HepG2 (cell line): ENCODE measurements around the gene PLCG1. TPM values are rescaled to one million over a fixed set of nuclear protein-coding genes. Genes with fewer than 3 reads are reported as not detected.

Source experiments
- ATAC-seq: fragments of 200-7000 bp; cut with Tn5 transposase; 3 replicates; pipeline ENCODE4 v1.9.1; 2020; ENCODE audit warnings: mild to moderate bottlenecking, moderate library complexity
- BruUV-seq: library from RNA; stranded (reverse); fragments of 400-500 nt; replicated peaks from 2 replicates; lab custom pipeline; 2021; lab: Mats Ljungman, UMichigan
- CTCF ChIA-PET: fragments of 300-600 bp; formaldehyde crosslinking; extraction: SDS; loops from one replicate; lab custom pipeline; 2021; ENCODE audit warnings: low total read pairs, inconsistent platforms, low intra/inter-chr PET ratio; lab: Yijun Ruan, JAX
- POLR2A ChIA-PET: fragments of 350-600 bp; sonication (Branson Sonifier 250); formaldehyde crosslinking; loops from one replicate; lab custom pipeline; 2020; ENCODE audit warnings: antibody characterized with exemption, inconsistent platforms; lab: Yijun Ruan, JAX
- DNase-seq: peaks from one replicate; pipeline ENCODE4 v3.0.0-alpha.2; 2015; ENCODE audit warnings: low spot score
- FAIRE-seq: peaks from 3 replicates; lab custom pipeline; 2011; peaks lifted over from hg19 to GRCh38; lab: Jason Lieb, UNC
- H2AFZ ChIP-seq: one replicate; pipeline ENCODE4 v1.6.1; 2011; ENCODE audit warnings: low read length, inconsistent platforms
- H3K27ac ChIP-seq: fragments of 300-600 bp; 3 replicates; pipeline ENCODE4 v1.8.0; 2011; ENCODE audit warnings: mixed run types, mild to moderate bottlenecking, mixed read lengths, low read length, inconsistent platforms; ENCODE audit not compliant: insufficient read depth; ENCODE audit errors: extremely low read length
- H3K27me3 ChIP-seq, 2 experiments: fragments of 200-600 bp in 1 of 2; 2 replicates in 1 of 2; 3 replicates in 1 of 2; pipeline versions ENCODE4 v1.6.0 to v1.8.0; 2011; ENCODE audit warnings: low read length in 2 of 2, mild to moderate bottlenecking in 2 of 2, moderate library complexity in 2 of 2, inconsistent platforms in 1 of 2; ENCODE audit not compliant: insufficient read depth in 2 of 2, control insufficient read depth in 1 of 2
- H3K36me3 ChIP-seq, 2 experiments: fragments of 200-600 bp in 1 of 2; replicated peaks in 1 of 2; 2 replicates in 1 of 2; 3 replicates in 1 of 2; pipeline versions ENCODE4 v1.5.1 to v1.8.0; 2011; ENCODE audit warnings: low read length in 2 of 2, inconsistent platforms in 1 of 2; ENCODE audit not compliant: insufficient read depth in 2 of 2, control insufficient read depth in 1 of 2
- H3K4me1 ChIP-seq: 2 replicates; pipeline ENCODE4 v1.5.1; 2012; ENCODE audit warnings: low read length, inconsistent platforms; ENCODE audit not compliant: insufficient read depth
- H3K4me2 ChIP-seq: 2 replicates; pipeline ENCODE4 v1.6.0; 2011; ENCODE audit warnings: low read depth, low read length, inconsistent platforms
- H3K4me3 ChIP-seq, 3 experiments: fragments of 200-600 bp in 1 of 3; sonication (generic), shearing (Covaris generic) in 1 of 3; replicated peaks in 1 of 3; 2 replicates each; pipeline ENCODE4 v1.5.1; 2011 to 2016; ENCODE audit warnings: low read length in 3 of 3, inconsistent platforms in 2 of 3, low read depth in 2 of 3, mild to moderate bottlenecking in 2 of 3, control low read depth in 1 of 3, mixed read lengths in 1 of 3; ENCODE audit not compliant: insufficient read depth in 1 of 3
- H3K79me2 ChIP-seq: one replicate; pipeline ENCODE4 v1.6.1; 2011; ENCODE audit warnings: low read length, inconsistent platforms; ENCODE audit not compliant: insufficient read depth
- H3K9ac ChIP-seq: 2 replicates; pipeline ENCODE4 v1.6.0; 2011; ENCODE audit warnings: mild to moderate bottlenecking, low read depth, low read length, inconsistent platforms; ENCODE audit not compliant: insufficient read depth
- H3K9me3 ChIP-seq: 2 replicates; pipeline ENCODE4 v1.5.1; 2012; ENCODE audit warnings: mild to moderate bottlenecking, low read length
- H4K20me1 ChIP-seq: 2 replicates; pipeline ENCODE4 v1.6.0; 2011; ENCODE audit warnings: inconsistent platforms, mild to moderate bottlenecking, low read length, moderate library complexity; ENCODE audit not compliant: insufficient read depth
- AKAP8 ChIP-seq: sonication (generic); formaldehyde crosslinking; IDR thresholded peaks from 2 replicates; pipeline ENCODE4 v1.5.1; 2020; ENCODE audit warnings: mild to moderate bottlenecking, missing genetic modification reagents
- ATAD3A ChIP-seq: sonication (generic); formaldehyde crosslinking; IDR thresholded peaks from 2 replicates; pipeline ENCODE4 v1.4.0; 2020; ENCODE audit warnings: missing genetic modification reagents
- GABPA ChIP-seq, 2 experiments: IDR thresholded peaks; 2 replicates each; pipeline ENCODE4 v1.6.1; 2011 to 2016; ENCODE audit warnings: low read depth in 2 of 2, low read length in 1 of 2, missing biosample characterization in 1 of 2, missing genetic modification characterization in 1 of 2
- JUN ChIP-seq: sonication (generic); formaldehyde crosslinking; IDR thresholded peaks from 2 replicates; pipeline ENCODE4 v1.4.0; 2020; ENCODE audit warnings: mild to moderate bottlenecking, missing genetic modification reagents
- RBM22 ChIP-seq: fragments of 200-400 bp; formaldehyde crosslinking; optimal IDR thresholded peaks from 2 replicates; pipeline ENCODE3; 2017; ENCODE audit warnings: mild to moderate bottlenecking, low read length, moderate library complexity
- SIN3B ChIP-seq: fragments of 150-350 bp; IDR thresholded peaks from 2 replicates; pipeline ENCODE4 v1.6.1; 2014; ENCODE audit warnings: low read length
- TMF1 ChIP-seq: sonication (generic); formaldehyde crosslinking; IDR thresholded peaks from 2 replicates; pipeline ENCODE4 v1.8.1; 2022; ENCODE audit warnings: low read depth, missing genetic modification reagents
- YEATS4 ChIP-seq: sonication (generic); formaldehyde crosslinking; IDR thresholded peaks from 2 replicates; pipeline ENCODE4 v1.4.0; 2020; ENCODE audit warnings: missing genetic modification reagents, borderline replicate concordance
- ZFX ChIP-seq: sonication (generic); formaldehyde crosslinking; IDR thresholded peaks from 2 replicates; pipeline ENCODE4 v1.4.0; 2020; ENCODE audit warnings: mild to moderate bottlenecking, low read depth, missing genetic modification reagents, moderate library complexity
- ZNF350 ChIP-seq: sonication (generic); formaldehyde crosslinking; IDR thresholded peaks from 2 replicates; pipeline ENCODE4 v1.4.0; 2020; ENCODE audit warnings: mild to moderate bottlenecking, low read depth, missing genetic modification reagents, borderline replicate concordance
- ZNF850 ChIP-seq: sonication (generic); formaldehyde crosslinking; conservative IDR thresholded peaks from 2 replicates; pipeline ENCODE4 v1.9.0; 2021; ENCODE audit warnings: mild to moderate bottlenecking, missing genetic modification reagents
- WGBS: methylation state at CpG from one replicate; pipeline ENCODE4 v1.1.6; 2017; ENCODE audit warnings: low lambda C conversion rate; 5-methylcytosine and 5-hydroxymethylcytosine counted together
- in situ Hi-C: cut with HindIII; loops from 2 replicates; pipeline ENCODE4 v1.10.0; 2017; ENCODE audit warnings: low pct_unique_long_range_greater_than_20kb; ENCODE audit not compliant: extremely low pct_ligation_motif_present
- intact Hi-C: fragments of 100-400 bp; cut with micrococcal nuclease; formaldehyde crosslinking; loops from one replicate; pipeline ENCODE4 v1.10.0; 2022; ENCODE audit not compliant: unreplicated experiment
- polyA plus RNA-seq, 8 experiments: library from polyadenylated mRNA; depleted of rRNA in 3 of 8; stranded (reverse) in 7 of 8; unstranded in 1 of 8; fragments of >200 nt; fragmentation: Illumina TruSeq in 4 of 8; extraction: Trizol in 4 of 8; gene quantifications; 2 replicates each; pipeline versions ENCODE4 v1.2.1 to v1.2.3, GENCODE V29; 2011 to 2016; ENCODE audit warnings: low read depth in 4 of 8, missing spikeins in 1 of 8, mixed read lengths in 1 of 8; ENCODE audit not compliant: insufficient read depth in 1 of 8
- total RNA-seq, 5 experiments: library from RNA; depleted of rRNA; stranded (reverse); fragments of >200 nt; fragmentation: Illumina TruSeq; extraction: Trizol; gene quantifications; 2 replicates each; pipeline ENCODE4 v1.2.3, GENCODE V29; 2016; ENCODE audit warnings: low read depth in 1 of 5
- TF ChIP-seq, protein P1 (sequence below): sonication (generic); formaldehyde crosslinking; IDR thresholded peaks from 2 replicates; pipeline ENCODE4 v1.8.1; 2023; ENCODE audit warnings: mild to moderate bottlenecking, moderate library complexity, missing genetic modification reagents
- TF ChIP-seq, protein P2 (sequence below): sonication (generic); formaldehyde crosslinking; IDR thresholded peaks from 2 replicates; pipeline ENCODE4 v1.4.0; 2020; ENCODE audit warnings: mild to moderate bottlenecking, missing genetic modification reagents
- TF ChIP-seq, protein P3 (sequence below): sonication (generic); formaldehyde crosslinking; IDR thresholded peaks from 2 replicates; pipeline ENCODE4 v1.4.0; 2020; ENCODE audit warnings: missing genetic modification reagents, mild to moderate bottlenecking, borderline replicate concordance

PLCG1 gene
- total and polyA plus RNA-seq, 2 of the 13 experiments (the other 11 are each of a cell fraction or from before 2014, with no cell fraction given), result 85.3 to 158 TPM

DNA sequence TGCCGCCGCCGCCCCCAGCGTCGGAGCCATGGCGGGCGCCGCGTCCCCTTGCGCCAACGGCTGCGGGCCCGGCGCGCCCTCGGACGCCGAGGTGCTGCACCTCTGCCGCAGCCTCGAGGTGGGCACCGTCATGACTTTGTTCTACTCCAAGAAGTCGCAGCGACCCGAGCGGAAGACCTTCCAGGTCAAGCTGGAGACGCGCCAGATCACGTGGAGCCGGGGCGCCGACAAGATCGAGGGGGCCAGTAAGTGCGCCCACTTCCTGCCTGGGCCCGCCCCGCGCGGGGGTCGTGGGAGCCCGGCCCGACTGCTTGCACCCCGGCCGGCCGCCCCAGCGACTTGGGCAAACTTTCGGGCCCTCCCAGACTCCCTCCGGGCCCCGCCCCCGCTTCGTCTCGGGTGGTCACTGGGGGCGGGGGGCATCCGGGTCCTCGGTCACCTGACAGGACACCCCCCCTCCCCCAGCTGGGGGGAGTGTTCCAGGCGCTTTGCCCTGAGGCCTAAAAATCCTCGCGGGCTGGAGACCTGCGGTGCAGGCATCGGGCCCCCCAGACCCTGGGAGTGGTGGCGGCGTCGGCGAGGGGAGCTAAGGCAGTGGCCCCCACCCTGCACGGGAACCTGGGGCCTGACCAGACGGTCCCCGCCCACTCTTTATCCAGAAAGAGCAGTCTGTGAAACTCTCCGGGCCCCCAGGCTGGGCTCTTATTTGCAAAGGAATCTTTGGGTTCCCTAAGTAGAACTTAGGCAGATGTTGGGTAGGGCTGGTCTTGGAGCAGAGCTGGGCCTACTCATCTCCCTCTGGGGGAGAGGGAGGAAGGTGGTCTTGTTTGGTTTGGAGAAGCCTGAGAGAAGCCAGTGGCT, 501 bp downstream of the PLCG1 start (continued):
- TF ChIP-seq ZFX (CRISPR knock-in tag) (peak; percentile 95), AKAP8 (CRISPR knock-in tag) (no peak; the same call in 1 of the 2 replicates), GABPA (IDR thresholded peaks at IDR 0.05; ENCODE audit: low read depth, low read length) (peak; percentile 30), GABPA (CRISPR knock-in tag; IDR thresholded peaks at IDR 0.05; ENCODE audit: low read depth) (peak; percentile 63), ZNF350 (CRISPR knock-in tag) (peak; percentile 57; the same call in 1 of the 2 replicates), SIN3B (no peak), YEATS4 (peak; percentile 33; the same call in 1 of the 2 replicates)

DNA sequence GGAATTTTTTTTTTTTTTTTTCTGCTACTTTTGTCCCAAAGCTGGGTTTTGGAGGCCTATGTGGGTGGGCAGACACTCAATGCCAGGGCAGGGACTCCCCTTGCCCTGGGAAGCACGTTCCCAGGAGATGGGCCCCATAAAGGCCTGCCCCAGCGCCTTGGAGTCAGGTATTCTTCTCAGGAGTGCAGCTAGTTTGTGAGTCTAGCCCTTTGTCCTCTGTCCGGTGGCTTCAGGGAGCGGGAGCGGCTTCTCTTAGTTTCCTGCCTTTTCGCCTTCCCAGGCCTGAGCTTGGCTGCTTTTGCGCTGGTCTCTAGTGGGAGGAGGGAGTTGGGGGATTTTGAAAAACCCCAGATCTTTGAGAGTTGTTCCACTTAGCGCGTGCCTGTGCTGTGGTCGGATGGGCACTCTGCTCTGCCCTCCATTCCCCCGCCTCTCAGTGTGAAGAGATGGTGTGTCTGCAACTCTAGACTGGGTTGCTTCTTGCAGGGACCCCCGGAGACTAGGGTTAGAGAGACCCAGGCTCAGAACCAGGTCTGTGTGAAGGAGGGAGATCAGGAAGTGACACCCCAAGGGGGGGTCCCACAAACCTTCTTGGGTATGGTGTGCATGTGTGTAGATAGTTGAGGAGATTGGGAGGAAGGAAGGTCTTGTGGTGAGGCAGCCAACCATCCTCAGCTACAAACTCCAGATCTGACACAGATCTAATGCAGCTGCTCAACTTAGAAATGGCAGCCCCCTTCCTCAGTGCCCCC, 1.3 kb downstream of the PLCG1 start:
- ChIA-PET CTCF (no interaction called here), POLR2A (interaction anchor here (0.7 to 2.1 kb wide), 6 partner anchors 8 to 202 kb away, joined by 3 to 13 read pairs (median 4); partner anchors contain the start of gene LPIN3)
- 17% methylated on average over 12 of the region's 12 CpGs for WGBS
- Histone ChIP-seq H3K4me3 (peak overlapping the region; percentile 81 to 91 (median 85)), H3K36me3 (peaks cover 0 to 4% of the 10 kb centered on the region in 2 experiments; a peak in 3 of 5 replicates), H3K79me2 (peaks cover 62% of the 10 kb centered on the region), H3K9me3 (no peaks in the 10 kb centered on the region), H2AFZ (no peak overlapping the region), H3K4me2 (peak overlapping the region; percentile 97), H4K20me1 (peaks cover 5% of the 10 kb centered on the region), H3K9ac (peak overlapping the region; percentile 96), H3K27me3 (no peaks in the 10 kb centered on the region), H3K4me1 (peaks cover 76% of the 10 kb centered on the region), H3K27ac (peak overlapping the region; percentile 85)
- DNase-seq (peak; percentile 40), ATAC-seq (no peak), FAIRE-seq (peak; percentile 23)
- in situ Hi-C loops, result loop anchor here (10.0 kb wide), 1 partner anchor 196 kb away; no protein-coding TSS in a partner anchor
- TSS peak; percentile 42 for BruUV-seq
- intact Hi-C loops, result loop anchor here (2.0 kb wide), 1 partner anchor 14 kb away; no protein-coding TSS in a partner anchor
- TF ChIP-seq, protein P1, sequence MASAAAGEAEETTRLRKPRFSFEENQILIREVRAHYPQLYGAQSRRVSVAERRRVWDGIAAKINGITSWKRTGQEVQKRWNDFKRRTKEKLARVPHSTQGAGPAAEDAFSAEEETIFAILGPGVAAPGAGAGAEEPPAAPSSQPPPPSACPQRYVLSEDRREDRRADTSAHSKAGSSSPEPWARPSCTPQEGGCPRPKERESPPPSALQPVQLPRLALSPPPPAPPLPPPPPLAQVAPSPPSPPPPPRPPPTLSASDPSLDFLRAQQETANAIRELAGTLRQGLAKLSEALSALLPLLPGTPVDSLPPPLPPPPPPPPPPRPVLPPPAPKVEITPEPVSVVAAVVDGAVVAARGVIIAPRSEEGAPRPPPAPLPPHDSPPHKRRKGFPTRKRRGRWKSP (CRISPR knock-in tag), result no peak
- TF ChIP-seq RBM22, result no peak
- no peak for TF ChIP-seq ZNF850
- no peak for TF ChIP-seq JUN (CRISPR knock-in tag)
- no peak for TF ChIP-seq TMF1
- TF ChIP-seq, protein P2, sequence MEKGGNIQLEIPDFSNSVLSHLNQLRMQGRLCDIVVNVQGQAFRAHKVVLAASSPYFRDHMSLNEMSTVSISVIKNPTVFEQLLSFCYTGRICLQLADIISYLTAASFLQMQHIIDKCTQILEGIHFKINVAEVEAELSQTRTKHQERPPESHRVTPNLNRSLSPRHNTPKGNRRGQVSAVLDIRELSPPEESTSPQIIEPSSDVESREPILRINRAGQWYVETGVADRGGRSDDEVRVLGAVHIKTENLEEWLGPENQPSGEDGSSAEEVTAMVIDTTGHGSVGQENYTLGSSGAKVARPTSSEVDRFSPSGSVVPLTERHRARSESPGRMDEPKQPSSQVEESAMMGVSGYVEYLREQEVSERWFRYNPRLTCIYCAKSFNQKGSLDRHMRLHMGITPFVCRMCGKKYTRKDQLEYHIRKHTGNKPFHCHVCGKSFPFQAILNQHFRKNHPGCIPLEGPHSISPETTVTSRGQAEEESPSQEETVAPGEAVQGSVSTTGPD, result peak; percentile 3; the same call in 1 of the 2 replicates
- no peak for TF ChIP-seq ATAD3A (CRISPR knock-in tag)
- TF ChIP-seq, protein P3, sequence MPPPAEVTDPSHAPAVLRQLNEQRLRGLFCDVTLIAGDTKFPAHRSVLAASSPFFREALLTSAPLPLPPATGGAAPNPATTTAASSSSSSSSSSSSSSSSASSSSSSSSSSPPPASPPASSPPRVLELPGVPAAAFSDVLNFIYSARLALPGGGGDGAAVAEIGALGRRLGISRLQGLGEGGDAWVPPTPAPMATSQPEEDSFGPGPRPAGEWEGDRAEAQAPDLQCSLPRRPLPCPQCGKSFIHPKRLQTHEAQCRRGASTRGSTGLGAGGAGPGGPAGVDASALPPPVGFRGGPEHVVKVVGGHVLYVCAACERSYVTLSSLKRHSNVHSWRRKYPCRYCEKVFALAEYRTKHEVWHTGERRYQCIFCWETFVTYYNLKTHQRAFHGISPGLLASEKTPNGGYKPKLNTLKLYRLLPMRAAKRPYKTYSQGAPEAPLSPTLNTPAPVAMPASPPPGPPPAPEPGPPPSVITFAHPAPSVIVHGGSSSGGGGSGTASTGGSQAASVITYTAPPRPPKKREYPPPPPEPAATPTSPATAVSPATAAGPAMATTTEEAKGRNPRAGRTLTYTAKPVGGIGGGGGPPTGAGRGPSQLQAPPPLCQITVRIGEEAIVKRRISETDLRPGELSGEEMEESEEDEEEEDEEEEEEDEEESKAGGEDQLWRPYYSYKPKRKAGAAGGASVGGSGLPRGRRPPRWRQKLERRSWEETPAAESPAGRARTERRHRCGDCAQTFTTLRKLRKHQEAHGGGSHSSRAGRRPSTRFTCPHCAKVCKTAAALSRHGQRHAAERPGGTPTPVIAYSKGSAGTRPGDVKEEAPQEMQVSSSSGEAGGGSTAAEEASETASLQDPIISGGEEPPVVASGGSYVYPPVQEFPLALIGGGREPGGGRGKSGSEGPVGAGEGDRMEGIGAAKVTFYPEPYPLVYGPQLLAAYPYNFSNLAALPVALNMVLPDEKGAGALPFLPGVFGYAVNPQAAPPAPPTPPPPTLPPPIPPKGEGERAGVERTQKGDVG (CRISPR knock-in tag), result no peak
